Measurements from ENCODE around the gene GIMAP2.
"Not testable (repeated sequence)": the region's sequence is repeated elsewhere in the genome, so short reads cannot be mapped to it uniquely, and the experiment has no call there.

Gene GIMAP2

DNA sequence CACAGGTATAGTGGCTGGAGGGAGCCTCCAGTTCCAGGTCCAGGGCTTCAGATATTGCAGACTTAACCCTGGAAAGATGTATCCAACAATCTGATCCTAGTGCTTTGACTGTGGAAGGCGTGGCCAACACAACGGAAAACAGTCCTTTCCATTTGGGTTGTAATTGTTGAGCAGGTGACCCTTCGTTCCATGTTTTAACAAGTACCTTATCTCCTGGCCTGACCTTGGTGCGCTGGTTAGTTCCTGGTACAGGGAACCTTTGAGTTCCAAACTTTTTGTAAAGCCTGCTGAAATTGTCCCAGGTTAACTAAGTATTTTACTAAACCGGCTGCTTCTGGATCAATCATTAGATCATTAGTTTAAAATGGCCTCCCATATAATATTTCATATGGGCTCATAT lies 29.5 kb upstream of the GIMAP2 start (continued):
- TF ChIP-seq ZNF423 (tag by site-specific recombination; IDR thresholded peaks at IDR 0.05) (no peak), SCRT1 (tag by site-specific recombination; IDR thresholded peaks at IDR 0.05; ENCODE audit: borderline replicate concordance) (no peak), ZNF610 (tag by site-specific recombination; IDR thresholded peaks at IDR 0.05; ENCODE audit: borderline replicate concordance) (no peak), ZNF626 (tag by site-specific recombination; IDR thresholded peaks at IDR 0.05) (no peak)

DNA sequence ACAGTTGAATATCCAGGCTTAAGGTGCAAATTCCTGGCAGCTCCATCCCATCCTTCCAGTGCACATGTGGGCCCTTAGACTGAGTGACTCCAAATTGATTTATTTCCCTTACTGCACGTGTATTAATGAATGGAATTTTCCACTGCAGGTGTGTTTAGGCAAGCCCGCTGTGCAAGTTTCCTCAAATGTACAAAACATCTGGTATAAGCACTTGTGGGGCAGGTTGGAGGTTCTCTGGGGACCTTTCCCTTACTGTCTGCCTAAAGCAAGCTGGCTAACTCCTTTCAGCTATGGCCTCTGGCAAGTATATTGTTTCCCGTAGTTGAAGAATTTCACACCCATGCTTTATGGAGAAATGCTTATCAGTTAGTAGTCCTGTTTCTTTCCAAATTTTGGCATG lies 28.0 kb upstream of the GIMAP2 start:
- no peaks in the 10 kb centered on the region for H3K9me3 ChIP-seq (ENCODE audit: control insufficient read depth, insufficient read depth, low read depth, low read length)
- H3K36me3 ChIP-seq (ENCODE audit: control insufficient read depth in 2 of 2, insufficient read depth in 1 of 2, low read length in 2 of 2), result no peaks in the 10 kb centered on the region
- TF ChIP-seq ZNF133 (tag by site-specific recombination; IDR thresholded peaks at IDR 0.05), result no peak
- TF ChIP-seq ZNF394 (tag by site-specific recombination; IDR thresholded peaks at IDR 0.05; ENCODE audit: borderline replicate concordance), result no peak
- no peak for TF ChIP-seq WT1 (tag by site-specific recombination; IDR thresholded peaks at IDR 0.05)
- TF ChIP-seq HOXC10 (CRISPR knock-in tag; IDR thresholded peaks at IDR 0.05), result no peak
- no peak for TF ChIP-seq ZNF223 (tag by site-specific recombination; IDR thresholded peaks at IDR 0.05)
- TF ChIP-seq ZNF112 (tag by site-specific recombination; IDR thresholded peaks at IDR 0.05), result no peak
- no peak for TF ChIP-seq ZSCAN18 (tag by site-specific recombination; IDR thresholded peaks at IDR 0.05)
- no peak for TF ChIP-seq ZNF266 (tag by site-specific recombination; IDR thresholded peaks at IDR 0.05; ENCODE audit: low read depth)
- no peak for TF ChIP-seq ZBTB20 (tag by site-specific recombination; IDR thresholded peaks at IDR 0.05)
- no peak for TF ChIP-seq ZNF391 (tag by site-specific recombination; IDR thresholded peaks at IDR 0.05; ENCODE audit: borderline replicate concordance, low read depth)
- no peak for TF ChIP-seq ZSCAN30 (tag by site-specific recombination; IDR thresholded peaks at IDR 0.05)
- TF ChIP-seq YY1 (tag by site-specific recombination; IDR thresholded peaks at IDR 0.05), result no peak
- no peak for TF ChIP-seq EGR2 (tag by site-specific recombination; IDR thresholded peaks at IDR 0.05; ENCODE audit: low read depth)
- TF ChIP-seq HOXA7 (CRISPR knock-in tag; IDR thresholded peaks at IDR 0.05; ENCODE audit: borderline replicate concordance), result no peak
- no peak for TF ChIP-seq ZNF221 (tag by site-specific recombination; IDR thresholded peaks at IDR 0.05; ENCODE audit: borderline replicate concordance)
- ChIA-PET POLR2A (no interaction called here), CTCF (interaction anchor here (0.6 kb wide), 1 partner anchor 213 kb away, joined by 3 read pairs; no protein-coding TSS in a partner anchor)
- H3K27ac ChIP-seq (ENCODE audit: extremely low read depth, low read depth, low read length), result no peak overlapping the region
- no peak overlapping the region for H3K4me3 ChIP-seq (ENCODE audit: low read depth, low read length)
- H3K4me1 ChIP-seq (ENCODE audit: control insufficient read depth, insufficient read depth, low read length), result no peaks in the 10 kb centered on the region

DNA sequence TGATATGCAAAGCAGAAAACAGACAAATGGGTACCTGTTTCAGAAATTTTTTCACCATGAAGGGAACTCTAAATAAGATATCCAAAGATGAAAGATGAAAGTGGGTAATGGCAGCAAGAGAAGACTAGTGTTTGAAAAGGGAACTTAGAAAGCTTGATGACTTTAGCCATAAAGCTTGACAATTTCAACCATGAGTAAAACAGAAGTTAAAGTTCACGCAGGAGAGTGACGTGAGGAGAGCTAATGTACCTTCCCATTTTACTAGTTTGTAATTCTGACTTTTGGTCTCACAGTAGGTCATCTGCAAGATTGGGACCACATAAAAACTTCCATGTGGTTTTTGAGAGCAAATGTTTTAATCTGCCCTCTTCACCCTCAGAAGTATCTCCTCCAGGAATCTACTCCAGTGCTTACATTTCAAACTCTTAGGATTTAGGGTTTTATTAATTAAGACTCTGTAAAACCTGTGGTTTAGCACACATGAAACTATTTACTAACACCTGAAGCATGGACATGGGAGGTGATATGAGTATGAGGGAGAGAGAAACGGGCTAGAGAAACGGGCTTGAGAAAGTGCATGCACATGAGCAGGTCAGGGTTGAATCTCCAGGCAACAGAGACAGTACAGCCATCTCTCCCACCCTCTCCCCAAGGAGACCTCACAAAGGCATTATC lies 24.4 kb upstream of the GIMAP2 start:
- Histone ChIP-seq H3K9me3 (ENCODE audit: control insufficient read depth, insufficient read depth, low read depth, low read length) (no peaks in the 10 kb centered on the region), H3K27ac (ENCODE audit: extremely low read depth, low read depth, low read length) (no peak overlapping the region), H3K4me1 (ENCODE audit: control insufficient read depth, insufficient read depth, low read length) (no peaks in the 10 kb centered on the region), H3K4me3 (ENCODE audit: low read depth, low read length) (no peak overlapping the region), H3K36me3 (ENCODE audit: control insufficient read depth in 2 of 2, insufficient read depth in 1 of 2, low read length in 2 of 2) (no peaks in the 10 kb centered on the region)
- ChIA-PET POLR2A (no interaction called here), CTCF (no interaction called here)
- TF ChIP-seq ZFP37 (tag by site-specific recombination; IDR thresholded peaks at IDR 0.05) (no peak), ZNF555 (tag by site-specific recombination; conservative IDR thresholded peaks at IDR 0.05) (no peak), INSM2 (tag by site-specific recombination; IDR thresholded peaks at IDR 0.05) (no peak), TRIM28 (IDR thresholded peaks at IDR 0.05; ENCODE audit: borderline replicate concordance, low read length) (no peak), ZIC2 (tag by site-specific recombination; IDR thresholded peaks at IDR 0.05) (no peak), GLI2 (tag by site-specific recombination; IDR thresholded peaks at IDR 0.05; ENCODE audit: borderline replicate concordance, low read depth) (no peak), ZNF362 (tag by site-specific recombination; IDR thresholded peaks at IDR 0.05) (no peak)

GRCh38 chr7:150662821-150663220 lies 22.7 kb upstream of the GIMAP2 start:
- POLR2A ChIA-PET; H3K36me3 ChIP-seq (ENCODE audit: control insufficient read depth in 2 of 2, insufficient read depth in 1 of 2, low read length in 2 of 2); H3K9me3 ChIP-seq (ENCODE audit: control insufficient read depth, insufficient read depth, low read depth, low read length); H3K4me3 ChIP-seq (ENCODE audit: low read depth, low read length); H3K27ac ChIP-seq (ENCODE audit: extremely low read depth, low read depth, low read length); CTCF ChIA-PET; H3K4me1 ChIP-seq (ENCODE audit: control insufficient read depth, insufficient read depth, low read length): not testable (repeated sequence)
